ENCODE measurements around the gene MADCAM1.
"Not testable (repeated sequence)": the region's sequence is repeated elsewhere in the genome, so short reads cannot be mapped to it uniquely, and the experiment has no call there.

MADCAM1 gene

DNA sequence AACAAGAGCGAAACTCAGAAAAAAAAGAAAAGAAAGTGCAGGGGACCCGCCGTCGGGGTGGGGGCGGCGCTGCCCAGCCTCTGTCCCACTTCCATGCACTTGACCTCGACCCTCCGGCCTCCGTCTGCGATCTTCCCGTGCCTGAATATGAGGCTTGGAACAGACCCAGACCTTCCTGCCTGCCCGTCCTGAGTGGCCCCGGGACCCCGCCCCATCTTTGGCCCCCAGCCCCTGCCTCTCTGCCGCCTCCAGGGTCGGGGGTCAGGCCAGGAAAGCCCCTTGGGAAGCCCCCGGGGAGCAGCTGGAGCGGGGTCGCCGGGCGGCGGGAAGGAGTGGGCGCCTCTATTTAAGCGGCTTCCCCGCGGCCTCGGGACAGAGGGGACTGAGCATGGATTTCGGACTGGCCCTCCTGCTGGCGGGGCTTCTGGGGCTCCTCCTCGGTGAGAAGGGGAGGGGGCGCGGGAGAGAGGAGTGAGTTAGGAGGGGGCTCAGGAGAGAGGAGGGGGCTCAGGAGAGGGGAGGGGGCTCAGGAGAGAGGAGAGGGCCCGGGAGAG is at the start of gene MADCAM1:
Gene MADCAM1, plus strand, starts transcription at position 375 of the 554 bp plus-strand sequence. Its CDS starts 14 bp downstream, at position 389.
- DNase-seq (ENCODE audit: low spot score) = no peak

- no peak for DNase-seq (ENCODE audit: low spot score)
Observed at GRCh38 chr19:447064-447426, 49.2 kb upstream of the MADCAM1 start.

DNA sequence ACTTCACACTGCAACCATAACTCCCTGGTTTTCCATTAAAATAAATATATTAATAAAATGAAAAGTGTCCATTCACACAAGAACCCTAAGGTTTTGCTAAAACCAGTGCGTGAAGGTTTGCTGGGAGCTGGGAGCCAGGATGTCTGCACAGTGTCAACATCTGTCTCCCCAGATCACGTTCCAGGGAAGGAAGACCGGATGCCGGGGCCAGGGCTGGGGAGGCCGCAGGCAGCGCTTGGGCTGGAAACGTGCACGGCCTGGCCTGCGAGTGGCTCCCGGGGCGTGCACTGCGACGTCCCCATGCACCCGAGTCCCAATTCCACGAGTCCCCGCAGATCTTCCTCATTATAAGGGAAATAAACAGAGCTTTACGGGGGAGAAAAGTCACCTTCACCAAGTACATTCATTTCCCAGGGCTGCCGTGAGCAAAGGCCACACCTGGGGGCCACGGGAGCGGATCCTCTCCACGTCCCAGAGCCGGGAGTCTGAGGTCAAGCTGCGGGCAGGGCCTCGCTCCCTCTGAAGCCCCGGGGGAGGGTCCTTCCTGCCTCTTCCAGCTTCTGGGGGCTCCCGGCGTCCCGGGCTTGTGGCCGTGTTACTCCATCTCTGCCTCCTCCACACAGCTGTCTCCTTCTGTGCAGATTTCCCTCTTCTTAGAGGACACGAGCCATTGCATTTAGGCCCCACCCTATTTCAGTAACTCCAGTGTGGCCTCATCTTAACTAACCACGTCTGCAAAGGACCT is 48.3 kb upstream of the MADCAM1 start:
- DNase-seq (ENCODE audit: low spot score) = no peak

- no peak for DNase-seq (ENCODE audit: low spot score)
Observed at GRCh38 chr19:449916-450315, 46.4 kb upstream of the MADCAM1 start.

DNA sequence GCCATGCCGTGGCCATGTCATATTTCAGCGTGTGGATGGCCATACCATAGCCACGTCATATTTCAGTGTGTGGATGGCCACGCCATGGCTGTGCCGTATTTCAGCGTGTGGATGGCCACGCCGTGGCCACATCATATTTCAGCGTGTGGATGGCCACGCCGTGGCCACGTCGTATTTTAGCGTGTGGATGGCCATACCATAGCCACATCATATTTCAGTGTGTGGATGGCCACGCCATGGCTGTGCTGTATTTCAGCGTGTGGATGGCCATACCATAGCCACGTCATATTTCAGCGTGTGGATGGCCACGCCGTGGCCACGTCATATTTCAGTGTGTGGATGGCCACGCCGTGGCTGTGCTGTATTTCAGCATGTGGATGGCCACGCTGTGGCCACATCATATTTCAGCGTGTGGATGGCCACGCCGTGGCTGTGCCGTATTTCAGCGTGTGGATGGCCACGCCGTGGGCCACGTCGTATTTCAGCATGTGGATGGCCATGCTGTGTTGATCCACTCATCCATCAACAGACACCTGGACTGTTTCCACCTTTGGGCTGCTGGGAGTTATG is 45.3 kb upstream of the MADCAM1 start:
- not testable (repeated sequence) for DNase-seq (ENCODE audit: low spot score)

DNA sequence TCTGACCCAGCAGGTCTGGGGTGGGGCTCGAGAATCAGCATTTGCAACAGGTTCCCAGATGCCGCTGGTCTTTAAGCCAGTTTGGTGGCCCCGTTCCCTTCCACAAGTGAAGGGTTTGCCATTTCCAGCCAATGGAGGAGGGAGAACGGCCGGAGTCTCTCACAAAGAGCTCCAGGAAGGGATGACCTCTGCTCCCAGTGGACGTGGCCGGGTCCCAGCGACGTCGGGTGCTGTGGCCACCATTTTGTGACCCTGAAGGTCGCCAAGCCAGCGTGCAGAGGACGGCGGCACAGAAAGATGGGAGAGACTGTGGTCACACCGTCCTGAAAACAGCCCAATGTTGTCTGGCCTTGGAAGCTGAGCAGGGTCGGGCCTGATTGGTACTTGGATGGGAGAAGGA is 43.5 kb upstream of the MADCAM1 start:
- no peak for DNase-seq (ENCODE audit: low spot score)

DNA sequence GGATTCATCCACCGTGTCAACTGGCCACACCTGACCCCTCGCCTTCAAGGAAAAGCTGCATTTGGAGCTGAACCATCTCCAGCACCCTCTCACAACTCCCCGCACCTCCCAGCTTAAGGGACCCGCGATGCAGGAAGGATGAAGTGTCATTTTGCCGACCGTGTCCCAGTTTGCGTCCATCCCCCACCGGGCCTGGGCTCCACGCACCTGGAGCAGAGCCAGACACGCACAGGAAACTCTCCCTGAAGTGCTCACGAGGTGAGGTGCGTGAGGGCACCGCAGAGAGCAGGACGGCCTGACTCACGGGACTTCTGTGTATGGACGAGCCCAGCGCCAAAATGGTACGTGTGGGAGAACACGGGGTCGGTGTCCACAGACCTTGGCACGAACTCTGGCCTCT is 42.7 kb upstream of the MADCAM1 start:
- DNase-seq (ENCODE audit: low spot score) = no peak

DNA sequence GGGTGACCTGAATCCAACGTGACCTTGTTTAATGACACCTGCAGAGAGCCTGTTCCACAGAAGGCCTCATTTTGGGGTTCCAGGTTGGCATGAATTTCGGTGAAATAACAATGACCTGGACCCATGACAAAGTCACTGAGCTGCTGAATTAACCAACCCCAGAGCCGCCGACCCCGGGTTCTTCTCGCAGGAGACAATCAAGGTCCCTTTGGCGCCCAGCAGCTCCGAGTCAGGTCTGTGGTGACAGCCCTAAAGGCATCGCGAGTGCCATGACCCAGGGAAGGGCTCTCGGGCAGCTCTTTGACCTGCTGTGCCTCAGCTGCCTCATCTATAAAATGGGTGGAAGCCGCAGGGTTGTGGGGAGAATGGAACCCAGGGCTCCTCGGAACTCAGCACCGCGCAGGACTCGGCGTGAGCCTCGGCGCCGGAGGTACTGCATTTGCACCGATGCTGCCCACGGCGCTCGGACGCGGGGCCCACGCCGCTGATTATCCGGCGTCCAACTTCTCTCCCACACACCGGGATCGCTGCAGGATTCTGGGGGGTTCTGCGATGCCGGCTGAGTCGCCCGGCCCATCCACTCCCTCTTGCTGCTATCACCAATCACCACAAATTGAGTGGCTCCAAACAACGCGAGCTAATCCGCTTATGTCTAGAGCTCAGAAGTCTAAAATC is 41.1 kb upstream of the MADCAM1 start:
- no peak for DNase-seq (ENCODE audit: low spot score)

DNA sequence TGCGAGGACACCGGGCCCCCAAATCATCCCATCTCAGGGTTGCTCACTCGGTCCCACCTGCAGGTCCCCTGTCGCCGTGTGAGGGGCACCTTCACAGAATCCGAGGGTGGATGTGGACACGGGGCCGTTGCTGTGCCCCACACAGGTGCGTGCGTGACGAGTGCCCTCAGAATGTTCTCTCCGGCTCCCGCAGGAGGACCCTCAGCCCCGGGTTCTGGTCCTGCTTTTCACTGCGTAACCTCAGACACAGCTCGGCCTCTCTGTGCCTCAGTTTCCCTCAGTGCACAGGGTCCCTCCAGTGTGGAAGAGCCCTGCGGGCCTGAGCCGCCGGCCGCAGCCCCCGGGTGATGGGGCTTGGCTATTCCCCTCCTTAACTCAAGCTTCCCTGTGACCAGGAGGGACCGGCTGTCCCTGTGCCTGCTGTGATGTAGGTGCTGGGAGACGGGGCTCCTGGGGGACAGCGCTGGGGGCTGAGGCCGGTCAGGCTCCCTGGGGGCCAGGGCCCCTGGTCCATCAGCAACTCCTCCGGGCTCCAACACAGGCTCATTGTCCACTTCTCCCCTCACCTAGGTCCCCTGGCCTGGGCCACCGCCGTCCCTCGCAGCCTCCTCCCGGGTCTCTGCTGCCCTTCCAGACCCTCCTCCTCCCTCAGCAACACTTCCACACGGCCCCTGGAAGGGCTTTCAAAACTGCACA is 40.3 kb upstream of the MADCAM1 start:
- DNase-seq (ENCODE audit: low spot score) = no peak

DNA sequence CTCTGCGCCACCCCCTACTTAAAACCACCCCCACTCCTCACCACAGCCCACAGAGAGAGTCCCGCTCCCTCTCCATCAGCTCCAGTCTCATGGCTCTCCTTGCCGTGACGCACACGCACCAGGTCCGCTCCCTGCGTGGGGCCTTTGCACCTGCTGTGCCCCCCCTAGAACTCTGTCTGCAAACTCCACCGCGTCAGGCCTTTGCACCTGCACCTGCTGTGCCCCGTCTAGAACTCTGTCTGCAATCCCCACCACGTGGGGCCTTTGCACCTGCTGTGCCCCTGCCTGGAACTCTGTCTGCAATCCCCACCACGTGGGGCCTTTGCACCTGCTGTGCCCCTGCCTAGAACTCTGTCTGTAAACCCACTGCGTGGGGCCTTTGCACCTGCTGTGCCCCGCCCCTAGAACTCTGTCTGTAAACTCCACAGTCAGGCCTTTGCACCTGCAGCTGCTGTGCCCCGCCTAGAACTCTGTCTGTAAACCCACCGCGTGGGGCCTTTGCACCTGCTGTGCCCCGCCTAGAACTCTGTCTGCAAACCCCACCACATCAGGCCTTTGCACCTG is 39.7 kb upstream of the MADCAM1 start:
- no peak for DNase-seq (ENCODE audit: low spot score)

GRCh38 chr19:457636-458035 is 38.6 kb upstream of the MADCAM1 start:
- DNase-seq (ENCODE audit: low spot score) = no peak

GRCh38 chr19:458091-459042 is 37.9 kb upstream of the MADCAM1 start:
- no peak for DNase-seq (ENCODE audit: low spot score)

- DNase-seq (ENCODE audit: low spot score) = peak; percentile 24
Observed at GRCh38 chr19:459724-460511, 36.4 kb upstream of the MADCAM1 start.

DNA sequence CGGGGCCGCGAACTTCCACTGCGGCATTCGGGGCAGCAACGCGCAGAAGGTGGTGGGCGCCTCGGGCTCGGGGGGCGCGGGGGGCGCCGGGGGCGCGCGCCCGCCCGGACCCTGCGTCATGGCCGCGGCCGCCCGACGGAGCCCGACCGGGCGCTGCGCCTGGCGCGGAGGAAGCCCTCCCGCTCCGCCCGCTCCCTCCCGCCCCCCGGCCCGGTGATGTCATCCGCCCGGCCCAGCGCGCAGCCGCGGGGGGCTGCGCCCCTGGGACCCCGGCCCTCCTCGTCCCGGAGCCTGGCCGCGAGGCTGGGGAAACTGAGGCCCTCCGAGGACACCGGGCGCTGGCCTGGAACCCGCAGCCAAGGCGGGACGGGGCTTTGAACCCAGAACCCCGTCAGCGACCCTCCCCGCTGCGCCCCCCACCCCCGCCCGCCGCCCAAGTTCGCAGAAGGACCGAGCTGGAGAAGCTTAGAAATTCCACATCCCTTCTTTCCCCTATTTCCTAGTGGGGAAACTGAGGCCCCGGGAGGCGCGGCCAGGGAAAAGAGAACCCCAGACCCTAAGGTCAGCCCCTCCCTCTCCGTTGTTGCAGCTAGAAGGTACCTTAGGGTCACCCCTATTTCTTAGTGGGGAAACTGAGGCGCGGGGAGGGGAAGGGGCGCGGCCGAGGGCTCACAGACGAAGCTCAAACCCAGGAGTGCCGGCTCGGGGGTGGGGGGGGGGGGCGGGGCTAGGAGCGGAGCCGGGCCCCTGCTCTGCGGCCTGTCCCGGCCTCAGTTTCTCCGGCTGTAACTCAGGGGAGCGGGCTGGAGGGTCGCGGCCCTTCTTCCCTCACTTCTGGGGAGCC is 35.2 kb upstream of the MADCAM1 start, which contains the start of gene SHC2:
Gene SHC2, minus strand, starts transcription at position 157 of the 844 bp plus-strand sequence. Its CDS starts 37 bp downstream, at position 120.
- DNase-seq (ENCODE audit: low spot score) = no peak

DNA sequence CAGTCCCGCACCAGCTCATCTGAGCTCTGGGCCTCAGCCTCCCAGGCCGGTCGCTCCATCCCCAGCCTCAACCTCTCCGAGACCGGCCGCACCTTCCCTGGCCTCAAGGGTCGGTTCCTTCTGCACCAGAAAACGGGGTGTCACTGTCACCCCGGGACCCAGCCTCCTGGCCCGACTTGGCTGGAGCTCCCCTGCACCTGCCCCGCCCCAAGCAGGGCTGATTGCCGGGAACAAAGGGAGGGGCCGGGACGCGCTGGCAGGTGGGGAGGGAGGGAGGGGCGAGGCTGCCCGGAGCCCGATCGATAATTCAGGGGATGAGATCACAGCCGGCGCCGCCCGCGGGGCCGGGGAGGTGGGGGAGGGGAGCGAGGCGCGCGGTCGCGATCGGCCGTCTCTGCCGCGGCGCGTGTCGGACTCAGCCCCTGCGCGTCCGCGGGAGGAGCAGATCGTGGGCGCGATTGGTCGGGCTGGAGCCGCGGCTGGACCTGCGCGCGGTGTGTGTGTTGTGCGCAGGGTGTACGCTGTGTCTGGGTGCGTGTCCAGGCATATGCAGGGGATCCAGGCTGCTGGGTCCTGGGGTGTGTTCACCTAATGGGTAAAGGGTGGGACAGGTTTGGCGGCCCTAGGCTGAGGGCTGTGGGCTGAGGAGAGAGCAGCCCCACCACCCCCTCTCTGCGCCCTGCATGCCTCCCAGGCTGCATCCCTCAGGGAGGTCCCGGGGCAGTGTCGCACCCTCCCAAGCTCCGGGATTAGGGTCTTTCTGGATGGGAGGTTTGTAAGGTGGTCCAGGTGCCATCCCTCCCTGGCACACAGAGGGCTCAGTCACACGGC is 34.4 kb upstream of the MADCAM1 start:
- peak; percentile 22 for DNase-seq (ENCODE audit: low spot score)

- DNase-seq (ENCODE audit: low spot score) = no peak
Observed at GRCh38 chr19:463483-464207, 32.6 kb upstream of the MADCAM1 start.

DNA sequence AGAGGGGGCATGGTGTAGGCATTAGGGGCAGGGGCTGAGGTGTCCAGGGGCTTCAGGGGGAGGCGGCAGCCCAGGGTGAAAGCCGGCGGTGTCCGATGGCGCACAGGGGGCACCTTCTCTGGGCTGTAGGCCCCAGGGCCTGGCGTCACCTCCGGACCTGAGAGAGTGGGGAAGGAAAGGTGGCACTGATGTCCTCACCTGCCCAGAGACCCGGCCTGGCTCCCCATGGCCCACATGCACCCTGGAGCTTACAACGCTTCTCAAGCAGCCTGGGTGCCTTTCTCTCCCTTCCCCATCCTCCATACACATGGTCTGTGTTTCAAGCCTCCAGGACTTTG is 32.1 kb upstream of the MADCAM1 start:
- DNase-seq (ENCODE audit: low spot score) = no peak

All from kidney tubule cell (primary cell).